ENCODE data around the gene BAIAP2. TPM values are rescaled to one million over a fixed set of nuclear protein-coding genes. Genes with fewer than 3 reads are reported as not detected.

Gene BAIAP2
- total and polyA plus RNA-seq, 2 of the 13 experiments (the other 11 are each of a cell fraction or from before 2014, with no cell fraction given): 22.5 to 24.0 TPM

DNA sequence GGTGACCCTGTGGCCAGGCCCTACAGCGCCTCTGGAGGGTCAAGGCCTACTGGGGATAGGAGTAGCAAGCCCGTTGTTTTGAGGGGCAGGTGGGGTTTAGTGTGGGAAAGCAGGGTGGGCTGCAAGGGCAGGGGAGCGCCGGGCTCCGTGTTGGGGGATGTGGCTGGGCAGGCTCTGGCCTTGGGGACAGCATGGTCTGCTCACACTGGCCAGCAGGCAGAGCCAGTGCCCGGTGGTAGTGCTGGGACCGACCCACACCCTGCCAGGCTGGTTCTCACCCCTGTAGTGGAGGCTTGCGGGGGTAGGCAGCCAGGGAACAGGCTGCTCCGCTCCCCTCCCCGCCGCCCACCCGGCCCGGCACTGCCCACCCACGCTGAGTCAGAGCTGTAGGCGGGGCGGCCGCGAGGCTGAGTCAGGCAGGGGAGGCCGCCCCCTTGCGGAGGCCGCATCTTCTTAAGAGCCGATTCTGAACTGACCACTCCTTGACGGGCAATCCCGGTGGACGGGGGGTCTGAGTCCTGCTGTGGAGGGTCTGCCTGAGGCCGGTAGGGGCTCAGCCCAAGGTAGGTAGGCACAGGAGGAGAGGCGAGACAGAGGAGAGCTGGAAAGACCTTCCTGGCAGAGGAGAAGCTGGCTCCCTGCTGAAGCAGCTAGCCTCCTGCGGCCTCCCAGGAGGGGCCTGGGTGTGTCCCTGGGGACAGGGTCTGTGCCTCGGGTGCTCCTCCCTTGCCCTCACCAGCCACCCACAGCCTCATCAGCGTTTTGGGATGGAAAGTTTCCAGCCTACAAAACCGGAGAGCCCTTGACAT is 62.4 kb downstream of the BAIAP2 start (continued):
- TF ChIP-seq, protein P1, sequence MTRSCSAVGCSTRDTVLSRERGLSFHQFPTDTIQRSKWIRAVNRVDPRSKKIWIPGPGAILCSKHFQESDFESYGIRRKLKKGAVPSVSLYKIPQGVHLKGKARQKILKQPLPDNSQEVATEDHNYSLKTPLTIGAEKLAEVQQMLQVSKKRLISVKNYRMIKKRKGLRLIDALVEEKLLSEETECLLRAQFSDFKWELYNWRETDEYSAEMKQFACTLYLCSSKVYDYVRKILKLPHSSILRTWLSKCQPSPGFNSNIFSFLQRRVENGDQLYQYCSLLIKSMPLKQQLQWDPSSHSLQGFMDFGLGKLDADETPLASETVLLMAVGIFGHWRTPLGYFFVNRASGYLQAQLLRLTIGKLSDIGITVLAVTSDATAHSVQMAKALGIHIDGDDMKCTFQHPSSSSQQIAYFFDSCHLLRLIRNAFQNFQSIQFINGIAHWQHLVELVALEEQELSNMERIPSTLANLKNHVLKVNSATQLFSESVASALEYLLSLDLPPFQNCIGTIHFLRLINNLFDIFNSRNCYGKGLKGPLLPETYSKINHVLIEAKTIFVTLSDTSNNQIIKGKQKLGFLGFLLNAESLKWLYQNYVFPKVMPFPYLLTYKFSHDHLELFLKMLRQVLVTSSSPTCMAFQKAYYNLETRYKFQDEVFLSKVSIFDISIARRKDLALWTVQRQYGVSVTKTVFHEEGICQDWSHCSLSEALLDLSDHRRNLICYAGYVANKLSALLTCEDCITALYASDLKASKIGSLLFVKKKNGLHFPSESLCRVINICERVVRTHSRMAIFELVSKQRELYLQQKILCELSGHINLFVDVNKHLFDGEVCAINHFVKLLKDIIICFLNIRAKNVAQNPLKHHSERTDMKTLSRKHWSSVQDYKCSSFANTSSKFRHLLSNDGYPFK (CRISPR knock-in tag; IDR thresholded peaks at IDR 0.05; ENCODE audit: borderline replicate concordance): no peak
- TF ChIP-seq, protein P2, sequence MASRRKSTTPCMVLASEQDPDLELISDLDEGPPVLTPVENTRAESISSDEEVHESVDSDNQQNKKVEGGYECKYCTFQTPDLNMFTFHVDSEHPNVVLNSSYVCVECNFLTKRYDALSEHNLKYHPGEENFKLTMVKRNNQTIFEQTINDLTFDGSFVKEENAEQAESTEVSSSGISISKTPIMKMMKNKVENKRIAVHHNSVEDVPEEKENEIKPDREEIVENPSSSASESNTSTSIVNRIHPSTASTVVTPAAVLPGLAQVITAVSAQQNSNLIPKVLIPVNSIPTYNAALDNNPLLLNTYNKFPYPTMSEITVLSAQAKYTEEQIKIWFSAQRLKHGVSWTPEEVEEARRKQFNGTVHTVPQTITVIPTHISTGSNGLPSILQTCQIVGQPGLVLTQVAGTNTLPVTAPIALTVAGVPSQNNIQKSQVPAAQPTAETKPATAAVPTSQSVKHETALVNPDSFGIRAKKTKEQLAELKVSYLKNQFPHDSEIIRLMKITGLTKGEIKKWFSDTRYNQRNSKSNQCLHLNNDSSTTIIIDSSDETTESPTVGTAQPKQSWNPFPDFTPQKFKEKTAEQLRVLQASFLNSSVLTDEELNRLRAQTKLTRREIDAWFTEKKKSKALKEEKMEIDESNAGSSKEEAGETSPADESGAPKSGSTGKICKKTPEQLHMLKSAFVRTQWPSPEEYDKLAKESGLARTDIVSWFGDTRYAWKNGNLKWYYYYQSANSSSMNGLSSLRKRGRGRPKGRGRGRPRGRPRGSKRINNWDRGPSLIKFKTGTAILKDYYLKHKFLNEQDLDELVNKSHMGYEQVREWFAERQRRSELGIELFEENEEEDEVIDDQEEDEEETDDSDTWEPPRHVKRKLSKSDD (CRISPR knock-in tag; IDR thresholded peaks at IDR 0.05; ENCODE audit: low read depth): no peak
- TF ChIP-seq, protein P3, sequence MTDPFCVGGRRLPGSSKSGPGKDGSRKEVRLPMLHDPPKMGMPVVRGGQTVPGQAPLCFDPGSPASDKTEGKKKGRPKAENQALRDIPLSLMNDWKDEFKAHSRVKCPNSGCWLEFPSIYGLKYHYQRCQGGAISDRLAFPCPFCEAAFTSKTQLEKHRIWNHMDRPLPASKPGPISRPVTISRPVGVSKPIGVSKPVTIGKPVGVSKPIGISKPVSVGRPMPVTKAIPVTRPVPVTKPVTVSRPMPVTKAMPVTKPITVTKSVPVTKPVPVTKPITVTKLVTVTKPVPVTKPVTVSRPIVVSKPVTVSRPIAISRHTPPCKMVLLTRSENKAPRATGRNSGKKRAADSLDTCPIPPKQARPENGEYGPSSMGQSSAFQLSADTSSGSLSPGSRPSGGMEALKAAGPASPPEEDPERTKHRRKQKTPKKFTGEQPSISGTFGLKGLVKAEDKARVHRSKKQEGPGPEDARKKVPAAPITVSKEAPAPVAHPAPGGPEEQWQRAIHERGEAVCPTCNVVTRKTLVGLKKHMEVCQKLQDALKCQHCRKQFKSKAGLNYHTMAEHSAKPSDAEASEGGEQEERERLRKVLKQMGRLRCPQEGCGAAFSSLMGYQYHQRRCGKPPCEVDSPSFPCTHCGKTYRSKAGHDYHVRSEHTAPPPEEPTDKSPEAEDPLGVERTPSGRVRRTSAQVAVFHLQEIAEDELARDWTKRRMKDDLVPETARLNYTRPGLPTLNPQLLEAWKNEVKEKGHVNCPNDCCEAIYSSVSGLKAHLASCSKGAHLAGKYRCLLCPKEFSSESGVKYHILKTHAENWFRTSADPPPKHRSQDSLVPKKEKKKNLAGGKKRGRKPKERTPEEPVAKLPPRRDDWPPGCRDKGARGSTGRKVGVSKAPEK (CRISPR knock-in tag; IDR thresholded peaks at IDR 0.05; ENCODE audit: borderline replicate concordance): 0 out of 2 replicates have a peak, but pooled peaks have one; percentile 35
- TF ChIP-seq ZNF17 (CRISPR knock-in tag; IDR thresholded peaks at IDR 0.05) (no peak), KAT2B (IDR thresholded peaks at IDR 0.05; ENCODE audit: borderline replicate concordance, low read depth, low read length) (no peak), SP1 (IDR thresholded peaks at IDR 0.05) (no peak), SP1 (CRISPR knock-in tag; IDR thresholded peaks at IDR 0.05) (peak; percentile 78), ZNF563 (CRISPR knock-in tag; IDR thresholded peaks at IDR 0.05) (no peak), PRPF4 (IDR thresholded peaks at IDR 0.05; ENCODE audit: low read depth, low read length, poor library complexity, severe bottlenecking) (no peak), ZNF567 (CRISPR knock-in tag; IDR thresholded peaks at IDR 0.05; ENCODE audit: borderline replicate concordance) (0 out of 2 replicates have a peak, but pooled peaks have one; percentile 79)
- TF ChIP-seq, protein P4, sequence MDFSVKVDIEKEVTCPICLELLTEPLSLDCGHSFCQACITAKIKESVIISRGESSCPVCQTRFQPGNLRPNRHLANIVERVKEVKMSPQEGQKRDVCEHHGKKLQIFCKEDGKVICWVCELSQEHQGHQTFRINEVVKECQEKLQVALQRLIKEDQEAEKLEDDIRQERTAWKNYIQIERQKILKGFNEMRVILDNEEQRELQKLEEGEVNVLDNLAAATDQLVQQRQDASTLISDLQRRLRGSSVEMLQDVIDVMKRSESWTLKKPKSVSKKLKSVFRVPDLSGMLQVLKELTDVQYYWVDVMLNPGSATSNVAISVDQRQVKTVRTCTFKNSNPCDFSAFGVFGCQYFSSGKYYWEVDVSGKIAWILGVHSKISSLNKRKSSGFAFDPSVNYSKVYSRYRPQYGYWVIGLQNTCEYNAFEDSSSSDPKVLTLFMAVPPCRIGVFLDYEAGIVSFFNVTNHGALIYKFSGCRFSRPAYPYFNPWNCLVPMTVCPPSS (IDR thresholded peaks at IDR 0.05): no peak
- TF ChIP-seq, protein P5, sequence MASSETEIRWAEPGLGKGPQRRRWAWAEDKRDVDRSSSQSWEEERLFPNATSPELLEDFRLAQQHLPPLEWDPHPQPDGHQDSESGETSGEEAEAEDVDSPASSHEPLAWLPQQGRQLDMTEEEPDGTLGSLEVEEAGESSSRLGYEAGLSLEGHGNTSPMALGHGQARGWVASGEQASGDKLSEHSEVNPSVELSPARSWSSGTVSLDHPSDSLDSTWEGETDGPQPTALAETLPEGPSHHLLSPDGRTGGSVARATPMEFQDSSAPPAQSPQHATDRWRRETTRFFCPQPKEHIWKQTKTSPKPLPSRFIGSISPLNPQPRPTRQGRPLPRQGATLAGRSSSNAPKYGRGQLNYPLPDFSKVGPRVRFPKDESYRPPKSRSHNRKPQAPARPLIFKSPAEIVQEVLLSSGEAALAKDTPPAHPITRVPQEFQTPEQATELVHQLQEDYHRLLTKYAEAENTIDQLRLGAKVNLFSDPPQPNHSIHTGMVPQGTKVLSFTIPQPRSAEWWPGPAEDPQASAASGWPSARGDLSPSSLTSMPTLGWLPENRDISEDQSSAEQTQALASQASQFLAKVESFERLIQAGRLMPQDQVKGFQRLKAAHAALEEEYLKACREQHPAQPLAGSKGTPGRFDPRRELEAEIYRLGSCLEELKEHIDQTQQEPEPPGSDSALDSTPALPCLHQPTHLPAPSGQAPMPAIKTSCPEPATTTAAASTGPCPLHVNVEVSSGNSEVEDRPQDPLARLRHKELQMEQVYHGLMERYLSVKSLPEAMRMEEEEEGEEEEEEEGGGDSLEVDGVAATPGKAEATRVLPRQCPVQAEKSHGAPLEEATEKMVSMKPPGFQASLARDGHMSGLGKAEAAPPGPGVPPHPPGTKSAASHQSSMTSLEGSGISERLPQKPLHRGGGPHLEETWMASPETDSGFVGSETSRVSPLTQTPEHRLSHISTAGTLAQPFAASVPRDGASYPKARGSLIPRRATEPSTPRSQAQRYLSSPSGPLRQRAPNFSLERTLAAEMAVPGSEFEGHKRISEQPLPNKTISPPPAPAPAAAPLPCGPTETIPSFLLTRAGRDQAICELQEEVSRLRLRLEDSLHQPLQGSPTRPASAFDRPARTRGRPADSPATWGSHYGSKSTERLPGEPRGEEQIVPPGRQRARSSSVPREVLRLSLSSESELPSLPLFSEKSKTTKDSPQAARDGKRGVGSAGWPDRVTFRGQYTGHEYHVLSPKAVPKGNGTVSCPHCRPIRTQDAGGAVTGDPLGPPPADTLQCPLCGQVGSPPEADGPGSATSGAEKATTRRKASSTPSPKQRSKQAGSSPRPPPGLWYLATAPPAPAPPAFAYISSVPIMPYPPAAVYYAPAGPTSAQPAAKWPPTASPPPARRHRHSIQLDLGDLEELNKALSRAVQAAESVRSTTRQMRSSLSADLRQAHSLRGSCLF (CRISPR knock-in tag; IDR thresholded peaks at IDR 0.05; ENCODE audit: borderline replicate concordance): no peak
